ENCODE measurements around the gene MAPK8IP3.

The MAPK8IP3 gene

DNA sequence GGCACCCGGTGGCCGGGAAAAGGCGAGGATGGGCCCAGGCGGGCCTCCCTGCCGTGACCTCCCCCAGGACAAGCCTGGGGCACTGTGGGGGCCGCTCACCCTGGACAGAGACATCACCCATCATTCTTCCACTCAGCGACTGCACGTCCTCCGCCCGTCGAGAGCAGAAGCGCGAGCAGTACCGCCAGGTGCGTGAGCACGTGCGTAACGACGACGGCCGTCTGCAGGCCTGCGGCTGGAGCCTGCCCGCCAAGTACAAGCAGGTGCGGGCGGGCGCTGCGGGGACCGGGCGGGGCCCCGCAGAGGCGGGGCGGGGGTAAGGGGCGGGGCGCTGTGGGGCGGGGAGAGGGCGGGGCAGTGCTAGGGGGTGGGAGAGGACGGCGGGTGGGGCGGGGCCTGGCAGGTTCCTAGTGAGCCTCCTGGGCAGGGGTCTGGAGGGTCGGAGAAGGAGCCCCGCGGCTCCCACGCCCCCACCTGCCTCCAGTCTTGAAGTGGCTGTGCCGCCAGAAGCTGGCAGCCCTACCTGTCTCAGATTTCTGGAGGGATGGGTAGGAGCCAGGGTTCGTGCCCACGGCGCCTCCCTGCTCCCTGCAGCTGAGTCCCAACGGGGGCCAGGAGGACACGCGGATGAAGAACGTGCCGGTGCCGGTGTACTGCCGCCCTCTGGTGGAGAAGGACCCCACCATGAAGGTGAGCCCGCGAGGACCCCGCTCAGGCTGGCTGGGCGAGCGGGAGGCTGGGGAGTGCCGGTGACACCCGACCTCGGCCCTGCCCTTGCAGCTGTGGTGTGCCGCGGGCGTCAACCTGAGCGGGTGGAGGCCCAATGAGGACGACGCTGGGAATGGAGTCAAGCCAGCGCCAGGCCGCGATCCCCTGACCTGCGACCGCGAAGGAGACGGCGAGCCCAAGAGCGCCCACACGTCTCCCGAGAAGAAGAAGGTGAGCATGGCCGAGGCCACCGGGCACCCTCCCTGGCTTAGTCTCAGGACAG lies 57.8 kb downstream of the MAPK8IP3 start:
- no peak for DNase-seq (ENCODE audit: low spot score)

DNA sequence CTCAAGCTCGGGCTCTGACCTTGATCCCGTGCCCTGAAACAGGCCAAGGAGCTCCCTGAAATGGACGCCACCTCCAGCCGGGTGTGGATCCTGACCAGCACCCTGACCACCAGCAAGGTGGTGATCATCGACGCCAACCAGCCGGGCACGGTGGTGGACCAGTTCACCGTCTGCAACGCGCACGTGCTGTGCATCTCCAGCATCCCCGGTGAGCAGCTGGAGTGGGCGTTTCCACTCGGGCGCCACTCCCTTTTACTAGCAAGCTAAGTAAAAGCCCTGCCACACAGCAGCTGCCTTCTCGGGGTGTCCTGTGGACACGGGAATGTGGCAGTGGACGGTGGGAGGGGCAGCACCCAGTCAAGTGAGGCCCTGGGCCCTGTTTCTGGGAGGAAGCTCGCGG lies 59.0 kb downstream of the MAPK8IP3 start:
- no peak for DNase-seq (ENCODE audit: low spot score)

DNA sequence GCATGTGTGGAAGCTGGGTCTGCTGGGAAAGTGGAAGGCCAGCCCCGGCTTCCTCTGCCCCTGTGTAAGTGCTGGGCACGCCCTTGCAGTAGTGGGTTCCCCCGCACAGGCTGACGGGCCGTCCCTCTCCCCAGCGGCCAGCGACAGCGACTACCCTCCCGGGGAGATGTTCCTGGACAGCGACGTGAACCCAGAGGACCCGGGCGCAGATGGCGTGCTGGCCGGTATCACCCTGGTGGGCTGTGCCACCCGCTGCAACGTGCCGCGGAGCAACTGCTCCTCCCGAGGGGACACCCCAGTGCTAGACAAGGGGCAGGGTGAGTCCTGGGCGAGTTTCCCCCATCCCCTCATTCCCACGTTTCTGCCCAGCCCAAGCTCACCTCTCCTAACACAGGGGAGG lies 59.8 kb downstream of the MAPK8IP3 start:
- DNase-seq (ENCODE audit: low spot score) = no peak

DNA sequence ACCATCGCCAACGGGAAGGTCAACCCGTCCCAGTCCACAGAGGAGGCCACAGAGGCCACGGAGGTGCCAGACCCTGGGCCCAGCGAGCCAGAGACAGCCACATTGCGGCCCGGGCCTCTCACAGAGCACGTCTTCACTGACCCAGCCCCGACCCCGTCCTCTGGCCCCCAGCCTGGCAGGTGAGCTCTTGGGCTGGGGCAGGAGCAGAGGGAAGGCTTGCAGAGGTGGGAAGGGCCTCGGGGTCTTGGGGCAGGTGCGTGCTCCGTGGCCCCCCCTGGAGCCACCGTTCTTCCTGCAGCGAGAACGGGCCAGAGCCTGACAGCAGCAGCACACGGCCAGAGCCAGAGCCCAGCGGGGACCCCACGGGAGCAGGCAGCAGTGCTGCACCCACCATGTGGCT lies 60.2 kb downstream of the MAPK8IP3 start:
- DNase-seq (ENCODE audit: low spot score) = no peak

DNA sequence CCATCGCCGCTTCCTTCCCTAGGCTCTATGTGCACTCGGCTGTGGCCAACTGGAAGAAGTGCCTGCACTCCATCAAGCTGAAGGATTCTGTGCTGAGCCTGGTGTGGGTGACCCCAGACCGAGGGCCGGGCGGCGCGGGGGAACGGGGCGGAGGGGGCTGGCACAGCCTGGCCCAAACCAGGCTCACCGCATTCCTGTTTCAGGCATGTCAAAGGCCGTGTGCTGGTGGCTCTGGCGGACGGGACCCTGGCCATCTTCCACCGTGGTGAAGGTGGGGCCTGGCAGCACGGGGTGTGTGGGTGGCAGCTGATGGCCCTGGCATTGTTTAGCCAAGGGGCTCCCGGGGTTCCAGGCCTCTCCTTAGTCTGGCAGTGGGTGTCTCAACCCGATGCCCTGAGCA lies 60.7 kb downstream of the MAPK8IP3 start:
- no peak for DNase-seq (ENCODE audit: low spot score)

DNA sequence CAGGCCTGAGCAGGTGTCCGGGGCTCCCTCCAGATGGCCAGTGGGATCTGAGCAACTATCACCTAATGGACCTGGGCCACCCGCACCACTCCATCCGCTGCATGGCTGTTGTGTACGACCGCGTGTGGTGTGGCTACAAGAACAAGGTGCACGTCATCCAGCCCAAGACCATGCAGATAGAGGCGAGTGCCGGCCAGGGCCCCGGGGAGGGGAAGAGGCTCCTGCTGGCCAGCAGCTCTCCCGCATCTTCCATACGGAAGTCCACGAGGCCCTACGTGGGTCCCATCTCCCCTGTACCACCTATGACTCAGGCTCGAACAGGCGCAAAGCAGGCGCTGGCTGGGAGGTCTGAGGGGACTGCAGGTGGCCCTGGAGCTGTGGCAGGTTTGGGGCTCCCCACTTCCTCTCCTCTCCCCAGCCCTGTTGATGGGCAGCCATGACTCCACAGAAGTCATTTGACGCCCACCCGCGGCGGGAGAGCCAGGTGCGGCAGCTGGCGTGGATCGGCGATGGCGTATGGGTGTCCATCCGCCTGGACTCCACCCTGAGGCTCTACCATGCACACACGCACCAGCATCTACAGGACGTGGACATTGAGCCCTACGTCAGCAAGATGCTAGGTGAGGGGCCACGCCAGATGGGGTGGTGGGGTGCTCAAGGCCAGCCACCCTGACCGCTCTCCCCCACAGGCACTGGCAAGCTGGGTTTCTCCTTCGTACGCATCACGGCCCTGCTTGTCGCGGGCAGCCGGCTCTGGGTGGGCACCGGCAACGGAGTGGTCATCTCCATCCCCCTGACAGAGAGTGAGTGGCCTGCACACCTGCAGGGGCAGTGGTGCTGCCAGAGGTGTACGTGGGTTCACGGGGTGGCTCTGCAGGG lies 61.4 kb downstream of the MAPK8IP3 start:
- DNase-seq (ENCODE audit: low spot score) = no peak

DNA sequence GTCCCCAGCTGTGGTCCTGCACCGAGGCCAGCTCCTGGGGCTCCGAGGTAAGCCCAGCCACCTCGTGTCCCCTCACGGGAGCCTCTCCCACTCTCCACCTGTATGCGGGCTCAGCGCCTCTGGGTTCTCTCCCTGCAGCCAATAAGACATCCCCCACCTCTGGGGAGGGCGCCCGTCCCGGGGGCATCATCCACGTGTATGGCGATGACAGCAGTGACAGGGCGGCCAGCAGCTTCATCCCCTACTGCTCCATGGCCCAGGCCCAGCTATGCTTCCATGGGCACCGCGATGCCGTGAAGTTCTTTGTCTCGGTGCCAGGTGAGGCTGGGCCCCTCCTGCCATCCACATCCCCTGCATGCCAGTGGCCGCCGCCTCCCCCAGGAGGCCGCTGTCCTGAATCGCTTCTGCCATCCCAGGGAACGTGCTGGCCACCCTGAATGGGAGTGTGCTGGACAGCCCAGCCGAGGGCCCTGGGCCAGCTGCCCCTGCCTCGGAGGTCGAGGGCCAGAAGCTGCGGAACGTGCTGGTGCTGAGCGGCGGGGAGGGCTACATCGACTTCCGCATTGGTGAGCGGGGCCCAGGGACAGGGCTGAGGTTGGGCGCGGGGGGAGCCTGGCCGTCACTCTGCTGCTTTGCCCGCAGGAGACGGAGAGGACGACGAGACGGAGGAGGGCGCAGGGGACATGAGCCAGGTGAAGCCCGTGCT lies 62.2 kb downstream of the MAPK8IP3 start:
- no peak for DNase-seq (ENCODE audit: low spot score)

DNA sequence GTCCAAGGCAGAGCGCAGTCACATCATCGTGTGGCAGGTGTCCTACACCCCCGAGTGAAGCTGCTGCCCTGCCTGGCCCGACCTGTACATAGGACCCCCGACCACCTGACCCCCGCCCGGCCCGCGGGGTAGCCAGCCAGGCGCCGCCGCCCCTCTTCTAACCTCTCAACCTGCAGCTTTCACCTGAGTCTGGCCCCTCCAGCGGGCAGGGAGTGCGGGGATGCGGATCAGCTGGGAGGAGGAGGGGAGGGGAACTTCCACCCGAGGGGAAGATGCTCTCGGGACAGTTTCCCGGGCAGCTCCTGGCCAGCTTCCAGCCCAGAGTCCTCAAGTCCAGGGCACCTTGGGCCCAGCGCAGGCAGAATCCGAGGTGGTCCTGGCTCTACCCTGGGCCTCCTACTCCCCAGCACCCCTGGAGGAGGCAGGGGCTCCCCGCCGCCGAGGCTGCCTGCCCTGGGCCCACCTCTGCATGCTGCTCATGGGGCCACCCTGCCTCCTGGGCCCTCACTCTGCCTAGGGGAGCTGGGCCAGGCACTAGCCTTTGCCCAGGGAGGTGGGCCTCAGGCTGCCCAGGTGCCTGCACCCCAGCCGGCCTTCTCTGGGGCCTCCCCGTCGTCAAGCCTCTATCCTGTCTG lies 62.9 kb downstream of the MAPK8IP3 start:
- DNase-seq (ENCODE audit: low spot score) = no peak

DNA sequence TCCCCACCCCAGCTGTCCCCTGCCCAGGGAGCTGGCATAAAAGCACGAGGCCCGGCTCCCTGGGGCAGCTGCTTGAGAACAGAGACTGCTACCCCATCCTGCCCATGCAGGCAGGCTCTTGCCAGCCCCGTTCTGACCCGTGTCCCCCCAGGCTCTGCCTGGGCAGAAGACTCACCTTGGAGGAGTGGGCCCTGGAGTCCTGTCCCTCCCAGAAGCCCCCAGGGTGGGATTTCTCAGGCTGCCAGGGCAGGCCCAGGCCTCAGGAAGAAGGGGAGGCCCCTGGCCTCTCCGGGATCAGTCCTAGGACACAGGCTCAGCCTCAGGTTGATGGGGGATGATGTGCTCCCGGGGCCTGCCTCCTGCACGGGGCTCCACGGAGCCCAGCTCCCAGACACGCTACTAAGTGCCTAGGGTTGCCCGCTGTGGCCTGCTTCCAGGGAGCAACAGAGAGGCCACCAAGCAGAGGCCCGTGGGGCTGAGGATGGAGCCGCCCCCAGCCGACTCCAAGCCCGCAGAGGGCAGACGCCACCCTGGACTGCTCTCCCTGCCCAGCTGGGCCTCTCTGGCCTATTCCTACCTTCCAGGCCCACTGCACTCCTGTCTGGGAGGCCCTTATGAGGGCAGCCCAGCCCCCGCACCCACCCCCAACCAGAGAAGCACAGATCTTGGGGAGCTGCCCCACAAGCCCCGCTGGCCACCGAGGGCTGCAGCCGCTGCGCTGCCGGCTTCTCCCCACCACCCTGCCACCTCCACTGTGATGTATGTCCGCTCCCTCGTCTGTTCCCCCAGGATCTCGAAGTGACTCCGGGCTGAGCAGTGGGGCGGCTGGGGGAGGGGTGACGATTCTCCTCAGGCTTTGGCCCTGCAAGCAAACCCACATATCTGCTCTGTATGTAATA lies 63.7 kb downstream of the MAPK8IP3 start:
- no peak for DNase-seq (ENCODE audit: low spot score)

DNA sequence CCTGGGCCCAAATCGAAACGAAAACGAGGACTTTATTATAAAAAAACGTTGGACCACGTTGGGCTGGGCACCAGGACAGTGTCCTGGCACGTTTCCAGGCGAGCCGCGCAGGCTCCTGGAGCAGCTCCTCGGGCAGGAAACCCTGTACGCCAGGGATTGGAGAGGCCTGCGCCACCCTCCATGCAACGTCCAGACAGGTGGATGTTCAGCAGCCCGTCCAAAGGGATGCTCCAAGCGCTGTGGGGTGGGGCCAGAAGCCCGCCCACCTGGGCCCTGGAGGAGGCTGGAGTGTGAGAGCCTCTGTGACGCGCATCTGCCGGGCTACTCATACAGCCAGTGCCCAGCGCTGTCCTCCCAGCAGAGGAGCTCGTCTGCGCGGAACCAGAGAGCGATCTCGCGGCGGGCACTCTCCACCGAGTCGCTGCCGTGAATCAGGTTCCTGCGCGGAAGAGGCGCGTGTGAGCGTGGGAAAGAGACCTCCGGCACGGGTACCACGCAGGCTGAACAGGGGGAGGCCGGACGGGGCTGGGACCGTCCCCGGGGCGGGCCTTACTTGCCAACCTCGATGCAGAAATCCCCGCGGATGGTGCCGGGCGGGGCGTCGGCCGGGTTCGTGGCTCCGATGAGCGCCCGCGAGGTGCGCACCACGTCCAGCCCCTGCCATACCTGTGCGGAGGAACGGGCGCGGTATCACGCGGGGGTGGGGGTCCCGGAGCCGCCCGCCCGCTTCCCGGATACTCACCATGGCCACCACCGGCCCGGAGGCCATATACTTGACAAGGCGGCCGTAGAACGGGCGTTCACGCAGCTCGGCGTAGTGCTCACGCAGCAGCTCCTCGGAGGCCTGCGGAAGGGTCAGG lies 64.6 kb downstream of the MAPK8IP3 start:
- peak; percentile 58 for DNase-seq (ENCODE audit: low spot score)

DNA sequence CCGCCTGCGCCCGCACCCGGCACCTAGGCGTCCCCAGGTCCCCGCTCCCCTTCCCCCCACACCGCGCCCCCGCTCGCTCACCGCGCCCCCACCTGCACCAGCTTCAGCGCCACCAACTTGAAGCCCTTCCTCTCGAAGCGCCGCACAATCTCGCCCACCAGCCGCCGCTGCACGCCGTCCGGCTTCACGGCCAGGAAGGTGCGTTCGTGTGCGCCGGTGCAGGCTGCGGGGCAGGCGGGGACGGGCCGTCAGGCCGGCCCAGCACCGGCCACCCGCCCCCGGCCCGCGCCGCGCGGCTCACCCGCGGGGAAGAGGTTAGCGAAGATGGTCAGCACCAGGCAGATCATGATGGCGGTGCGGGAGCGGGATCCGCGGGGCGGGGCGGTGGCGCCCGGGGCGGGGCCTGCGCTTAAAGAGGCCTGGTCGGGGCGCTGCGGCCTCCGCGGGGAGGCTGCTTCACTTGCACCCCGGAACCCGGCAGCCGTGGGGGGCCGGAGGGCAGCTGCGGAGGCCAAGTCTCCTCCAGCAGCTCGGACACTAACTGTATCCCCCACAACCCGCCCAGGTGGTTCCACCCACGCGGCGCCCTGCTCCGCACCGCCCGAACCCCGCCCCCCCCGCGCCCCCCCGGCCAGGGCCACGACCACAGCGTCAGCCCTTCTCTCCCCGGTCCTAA lies 65.3 kb downstream of the MAPK8IP3 start, which contains the start of gene NME3:
Gene NME3, minus strand, starts transcription at position 356 of the 676 bp plus-strand sequence. Its CDS starts 9 bp downstream, at position 347.
- peak; percentile 75 for DNase-seq (ENCODE audit: low spot score)

DNA sequence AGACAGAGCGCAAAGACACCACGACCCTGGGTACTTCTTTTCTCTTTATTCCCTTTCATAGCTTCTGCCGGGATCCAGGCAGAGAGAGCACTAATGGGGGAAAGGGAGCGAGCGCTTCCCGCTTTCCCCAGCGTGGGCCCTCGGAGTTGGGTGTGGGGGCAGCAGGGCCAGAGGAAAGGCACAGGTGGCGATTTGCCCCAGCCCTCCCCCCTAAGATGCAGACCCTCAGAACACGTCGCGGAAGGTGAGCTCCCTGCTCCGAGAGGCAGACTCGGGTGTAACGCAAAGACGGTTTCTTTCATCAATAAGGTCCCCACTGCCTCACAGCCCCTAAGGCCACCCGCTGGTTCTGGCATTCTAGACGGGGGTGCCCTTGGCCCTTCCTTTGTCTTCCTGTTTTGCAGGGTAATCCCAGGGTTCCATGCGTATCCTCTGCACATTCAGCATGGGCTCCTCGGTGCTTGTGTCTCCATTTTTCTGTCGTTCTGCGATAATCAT lies 65.9 kb downstream of the MAPK8IP3 start:
- no peak for DNase-seq (ENCODE audit: low spot score)

DNA sequence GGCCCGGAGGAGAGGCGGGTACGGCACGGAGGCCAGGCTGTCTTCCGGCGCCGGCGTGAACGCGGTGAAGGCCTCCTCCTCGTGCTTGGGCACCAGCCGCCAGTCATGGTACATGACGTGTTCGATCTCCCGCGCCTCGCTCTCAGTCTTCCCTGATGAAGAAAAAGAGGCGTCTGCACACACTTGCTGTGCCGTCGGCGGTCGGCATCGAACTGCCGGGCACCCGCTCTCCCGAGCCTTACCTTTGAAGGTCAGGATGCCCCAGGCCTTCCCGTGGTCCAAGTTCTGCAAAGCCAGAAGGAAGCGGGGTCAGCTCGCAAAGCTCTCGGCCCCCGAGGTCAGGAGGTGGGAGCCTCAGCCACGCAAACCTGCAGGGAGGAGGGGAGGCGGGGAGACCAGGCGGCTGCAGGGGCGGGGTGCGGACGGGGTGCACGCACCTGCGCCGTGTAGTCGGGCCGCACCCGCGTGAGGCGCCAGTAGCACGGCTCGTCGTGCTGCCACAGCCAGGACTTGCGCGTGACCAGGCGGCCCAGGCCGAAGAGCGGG lies 66.4 kb downstream of the MAPK8IP3 start, which contains the start of gene EME2:
Gene EME2, plus strand, starts transcription at position 449 of the 546 bp plus-strand sequence. CDS start 418 bp downstream, outside the sequence.
- DNase-seq (ENCODE audit: low spot score) = peak; percentile 33

DNA sequence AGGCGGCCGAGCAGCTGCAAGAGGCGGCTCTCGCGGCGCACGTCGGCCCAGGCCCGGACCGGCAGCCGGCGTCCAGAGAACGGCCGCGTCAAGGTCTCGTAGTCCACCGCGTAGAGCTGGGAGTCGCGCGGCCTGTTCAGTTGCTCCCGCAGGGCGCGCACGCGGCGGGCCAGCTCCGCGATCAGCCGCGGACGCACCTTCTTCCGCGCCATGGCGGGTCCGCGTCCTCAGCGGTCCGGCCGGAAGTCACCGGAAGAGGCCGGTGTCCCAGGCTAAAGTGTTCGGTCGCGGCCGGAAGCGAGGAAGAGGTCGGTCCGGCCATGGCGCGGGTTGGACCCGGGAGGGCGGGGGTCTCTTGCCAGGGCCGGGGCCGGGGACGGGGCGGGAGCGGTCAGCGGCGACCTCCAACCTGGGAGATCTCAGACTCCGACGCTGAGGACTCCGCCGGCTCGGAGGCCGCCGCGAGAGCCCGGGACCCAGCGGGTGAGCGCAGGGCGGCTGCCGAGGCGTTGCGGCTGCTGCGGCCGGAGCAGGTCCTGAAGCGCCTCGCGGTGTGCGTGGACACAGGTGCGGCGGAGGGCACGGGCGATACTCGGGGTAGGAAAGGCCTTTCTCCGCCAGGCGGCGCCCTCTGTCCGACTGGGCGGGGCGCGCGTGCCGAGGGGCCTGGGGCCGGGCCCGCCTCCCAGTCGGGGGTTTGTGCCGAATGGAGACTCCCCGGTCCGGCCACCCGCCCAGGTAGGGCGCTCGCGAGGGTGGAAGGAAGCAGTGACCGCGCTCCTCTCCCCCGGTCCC lies 67.1 kb downstream of the MAPK8IP3 start, which contains the start of gene MRPS34:
Gene MRPS34, minus strand, starts transcription at position 227 of the 795 bp plus-strand sequence. Its CDS starts 15 bp downstream, at position 212.
- peak; percentile 81 for DNase-seq (ENCODE audit: low spot score)

DNA sequence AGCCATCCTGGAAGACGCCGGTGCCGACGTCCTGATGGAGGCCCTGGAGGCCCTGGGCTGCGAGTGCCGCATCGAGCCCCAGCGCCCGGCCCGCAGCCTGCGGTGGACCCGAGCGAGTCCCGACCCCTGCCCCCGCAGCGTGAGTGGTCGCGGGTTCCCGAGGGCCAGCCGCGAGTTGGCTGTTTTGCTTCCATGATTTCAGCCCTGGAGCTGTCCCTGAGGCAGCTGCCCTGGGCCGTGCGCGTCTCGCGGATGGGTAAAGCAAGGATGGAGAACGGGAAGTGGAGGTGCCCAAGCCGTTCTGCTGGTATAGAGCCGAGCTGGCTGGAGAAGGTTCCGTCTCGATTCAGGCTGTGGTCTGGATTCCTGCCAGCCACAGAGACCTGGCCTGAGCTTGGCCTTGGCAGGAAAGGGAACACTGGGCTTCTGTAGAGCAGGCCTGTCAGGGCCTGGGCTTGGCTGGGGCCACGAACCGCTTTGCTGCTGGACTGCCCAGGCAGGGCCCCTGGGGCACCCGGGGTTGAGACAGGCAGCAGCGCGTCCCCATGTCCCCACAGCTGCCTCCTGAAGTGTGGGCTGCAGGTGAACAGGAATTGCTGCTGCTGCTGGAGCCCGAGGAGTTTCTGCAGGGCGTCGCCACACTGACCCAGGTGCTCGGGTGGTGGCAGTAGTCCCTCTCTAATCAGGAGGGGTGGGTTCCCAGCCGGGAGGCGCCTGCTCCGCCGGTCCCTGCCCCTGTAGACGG lies 67.9 kb downstream of the MAPK8IP3 start:
- no peak for DNase-seq (ENCODE audit: low spot score)

DNA sequence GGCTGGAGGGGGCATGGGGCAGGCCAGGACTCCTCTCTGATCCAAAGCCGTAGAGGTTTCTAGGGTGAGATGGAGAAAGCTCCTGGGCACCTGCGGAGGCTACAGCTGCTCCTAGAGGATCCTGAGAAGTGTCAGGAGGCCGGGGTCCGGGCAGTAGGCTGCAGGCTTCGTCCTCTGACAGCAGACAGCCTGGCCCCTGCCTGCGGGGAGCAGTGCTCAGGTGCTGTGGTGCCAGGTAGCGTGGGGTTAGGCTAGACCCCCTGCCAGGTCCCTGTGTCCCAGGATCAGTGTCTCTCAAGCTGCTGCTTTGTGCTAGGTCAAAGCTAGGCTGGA lies 68.4 kb downstream of the MAPK8IP3 start:
- DNase-seq (ENCODE audit: low spot score) = no peak

Measured in CD4-positive, alpha-beta T cell treated with Interleukin-2 at 100 ng/mL for 4 hours (primary cell).